ENCODE data around the gene TRIM7.
A peak's percentile ranks its signal among the peaks of the same experiment; 100 is the strongest.
"Not testable (repeated sequence)": the region's sequence is repeated elsewhere in the genome, so short reads cannot be mapped to it uniquely, and the experiment has no call there.

TRIM7 gene

DNA sequence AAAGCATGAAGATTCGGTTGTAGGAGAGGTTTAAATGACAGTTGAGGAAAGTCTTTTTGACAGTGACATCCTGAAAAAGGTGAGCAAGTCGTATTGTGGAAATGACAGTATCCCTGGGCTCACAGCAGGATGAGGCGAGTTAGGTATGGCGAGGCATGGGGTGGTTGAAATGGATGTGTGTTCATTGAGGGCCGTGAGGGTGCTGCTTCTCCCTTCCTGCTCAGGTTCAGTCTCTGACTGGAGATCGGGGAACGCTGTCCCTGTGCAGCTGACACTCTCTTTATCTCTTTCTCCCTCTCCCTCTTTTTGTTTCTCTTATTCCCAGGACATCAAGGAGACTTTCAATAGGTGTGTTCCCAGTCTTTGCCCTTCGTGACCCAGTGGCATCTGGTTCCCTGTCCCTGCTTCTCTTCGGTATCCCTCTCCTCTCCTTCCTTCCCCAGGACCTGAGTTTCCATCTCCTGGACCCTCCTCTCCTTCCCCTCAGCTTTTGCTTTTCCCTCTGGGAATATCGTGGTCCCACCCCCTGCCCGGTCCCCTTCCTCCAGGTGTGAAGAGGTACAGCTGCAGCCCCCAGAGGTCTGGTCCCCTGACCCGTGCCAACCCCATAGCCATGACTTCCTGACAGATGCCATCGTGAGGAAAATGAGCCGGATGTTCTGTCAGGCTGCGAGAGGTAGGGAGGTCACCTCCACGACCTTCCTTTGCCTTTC, 28.2 kb upstream of the TRIM7 start:
- DNase-seq (ENCODE audit: low spot score) = no peak

DNA sequence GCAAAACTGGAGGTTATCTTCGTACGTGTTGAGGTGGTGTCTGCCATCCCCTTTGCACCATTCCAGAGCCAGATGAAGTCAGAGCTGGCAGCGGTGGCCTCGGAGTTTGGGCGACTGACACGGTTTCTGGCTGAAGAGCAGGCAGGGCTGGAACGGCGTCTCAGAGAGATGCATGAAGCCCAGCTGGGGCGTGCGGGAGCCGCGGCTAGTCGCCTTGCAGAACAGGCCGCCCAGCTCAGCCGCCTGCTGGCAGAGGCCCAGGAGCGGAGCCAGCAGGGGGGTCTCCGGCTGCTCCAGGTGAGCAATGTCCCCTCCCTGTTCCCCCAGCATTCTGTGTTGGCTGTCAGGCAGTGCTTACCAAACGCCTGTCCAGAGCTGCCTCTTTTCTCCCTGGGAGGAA, 27.6 kb upstream of the TRIM7 start:
- DNase-seq (ENCODE audit: low spot score) = no peak

DNA sequence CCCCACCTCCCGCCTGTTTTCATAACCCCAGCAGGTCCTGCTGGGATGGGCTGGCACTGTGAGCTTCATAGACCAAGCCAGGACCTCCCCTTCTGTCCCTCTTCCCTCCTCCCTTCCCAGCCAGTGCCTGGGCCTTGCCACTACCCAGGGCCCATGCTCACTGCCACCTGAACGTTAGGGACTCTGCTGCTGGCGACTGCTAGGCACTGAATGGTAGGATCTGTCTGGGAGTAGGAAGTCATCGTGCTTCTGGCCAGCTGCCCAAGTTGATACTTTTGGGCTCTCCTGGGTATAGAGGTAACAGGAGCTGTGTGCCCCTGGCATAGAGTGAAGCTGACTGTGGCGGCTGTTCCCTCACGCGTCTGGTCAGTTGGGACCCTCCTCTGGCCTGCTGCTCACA, 26.4 kb upstream of the TRIM7 start:
- no peak for DNase-seq (ENCODE audit: low spot score)

DNA sequence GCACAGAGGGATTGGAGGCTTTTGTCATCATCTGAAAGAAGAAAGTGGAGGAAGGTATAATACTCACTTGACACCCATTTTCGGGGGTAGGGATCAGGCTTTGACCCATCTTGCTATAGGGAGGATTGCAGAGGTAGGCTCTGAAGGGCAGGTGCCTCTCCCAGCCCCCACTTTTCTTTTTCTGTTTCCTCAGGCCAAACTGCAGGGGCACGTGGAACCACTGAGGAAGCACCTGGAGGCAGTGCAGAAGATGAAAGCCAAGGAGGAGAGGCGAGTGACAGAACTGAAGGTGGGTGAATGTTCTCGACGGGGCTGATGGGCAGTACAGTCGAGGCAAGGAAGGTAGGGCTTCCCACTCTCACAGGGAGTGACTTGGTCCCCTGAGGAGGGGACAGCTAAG, 25.6 kb upstream of the TRIM7 start:
- no peak for DNase-seq (ENCODE audit: low spot score)

DNA sequence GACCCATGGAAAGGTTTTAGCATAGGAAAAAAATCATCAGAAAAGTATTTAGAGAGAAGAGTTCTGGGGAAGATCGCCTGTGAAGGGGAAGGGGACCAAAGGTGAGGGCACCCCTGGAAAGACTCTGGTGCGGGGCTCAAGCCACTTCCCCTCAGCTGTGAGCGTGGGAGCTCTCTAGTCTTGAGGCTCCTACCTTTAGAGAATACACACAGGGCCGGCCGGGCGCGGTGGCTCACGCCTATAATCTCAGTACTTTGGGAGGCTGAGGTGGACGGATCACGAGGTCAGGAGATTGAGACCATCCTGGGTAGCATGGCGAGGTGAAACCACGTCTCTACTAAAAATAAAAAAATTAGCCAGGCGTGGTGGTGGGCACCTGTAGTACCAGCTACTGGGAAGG, 25.0 kb upstream of the TRIM7 start:
- no peak for DNase-seq (ENCODE audit: low spot score)

DNA sequence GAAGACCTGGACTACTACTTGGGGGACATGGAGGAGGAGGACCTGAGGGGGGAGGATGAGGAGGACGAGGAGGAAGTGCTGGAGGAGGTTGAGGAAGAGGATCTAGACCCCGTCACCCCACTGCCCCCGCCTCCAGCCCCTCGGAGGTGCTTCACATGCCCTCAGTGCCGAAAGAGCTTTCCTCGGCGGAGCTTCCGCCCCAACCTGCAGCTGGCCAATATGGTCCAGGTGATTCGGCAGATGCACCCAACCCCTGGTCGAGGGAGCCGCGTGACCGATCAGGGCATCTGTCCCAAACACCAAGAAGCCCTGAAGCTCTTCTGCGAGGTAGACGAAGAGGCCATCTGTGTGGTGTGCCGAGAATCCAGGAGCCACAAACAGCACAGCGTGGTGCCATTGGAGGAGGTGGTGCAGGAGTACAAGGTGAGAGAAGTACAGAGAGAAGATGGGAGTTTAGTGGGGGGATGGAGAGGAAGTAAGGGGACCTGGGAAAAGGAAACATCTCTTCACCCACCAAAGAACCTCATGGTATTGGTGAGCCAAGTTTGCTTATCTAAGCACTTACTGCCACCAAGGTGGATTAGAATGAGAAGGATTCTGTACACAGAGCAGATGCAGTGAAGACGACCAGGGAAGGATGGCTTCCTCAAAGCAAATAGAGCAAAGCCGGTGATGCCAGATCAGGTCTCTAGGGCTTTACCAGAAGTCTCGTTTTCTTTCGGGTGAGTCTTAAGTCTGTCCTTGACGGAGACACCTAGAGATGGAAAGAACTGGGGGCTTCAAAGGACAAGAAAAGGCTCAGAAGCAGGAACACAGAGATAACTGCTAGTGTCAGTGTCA, 19.6 kb upstream of the TRIM7 start:
- DNase-seq (ENCODE audit: low spot score) = no peak

DNA sequence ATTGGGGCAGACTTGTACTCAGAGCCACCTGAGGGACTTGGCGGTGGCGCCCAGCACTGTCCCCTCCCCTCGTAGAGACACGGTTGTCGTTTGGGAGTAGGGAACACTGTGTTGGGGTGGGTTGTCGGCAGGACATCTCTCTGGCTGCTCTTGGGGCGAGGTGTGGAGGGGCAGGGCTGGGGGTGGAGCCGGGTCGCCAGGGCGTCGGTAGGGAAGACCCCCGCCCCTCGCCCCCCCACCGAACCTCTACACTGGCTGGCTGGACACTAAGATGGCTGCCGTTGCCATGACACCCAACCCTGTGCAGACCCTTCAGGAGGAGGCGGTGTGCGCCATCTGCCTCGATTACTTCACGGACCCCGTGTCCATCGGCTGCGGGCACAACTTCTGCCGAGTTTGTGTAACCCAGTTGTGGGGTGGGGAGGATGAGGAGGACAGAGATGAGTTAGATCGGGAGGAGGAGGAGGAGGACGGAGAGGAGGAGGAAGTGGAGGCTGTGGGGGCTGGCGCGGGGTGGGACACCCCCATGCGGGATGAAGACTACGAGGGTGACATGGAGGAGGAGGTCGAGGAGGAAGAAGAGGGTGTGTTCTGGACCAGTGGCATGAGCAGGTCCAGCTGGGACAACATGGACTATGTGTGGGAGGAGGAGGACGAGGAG, 18.9 kb upstream of the TRIM7 start:
- DNase-seq (ENCODE audit: low spot score) = peak; percentile 80

DNA sequence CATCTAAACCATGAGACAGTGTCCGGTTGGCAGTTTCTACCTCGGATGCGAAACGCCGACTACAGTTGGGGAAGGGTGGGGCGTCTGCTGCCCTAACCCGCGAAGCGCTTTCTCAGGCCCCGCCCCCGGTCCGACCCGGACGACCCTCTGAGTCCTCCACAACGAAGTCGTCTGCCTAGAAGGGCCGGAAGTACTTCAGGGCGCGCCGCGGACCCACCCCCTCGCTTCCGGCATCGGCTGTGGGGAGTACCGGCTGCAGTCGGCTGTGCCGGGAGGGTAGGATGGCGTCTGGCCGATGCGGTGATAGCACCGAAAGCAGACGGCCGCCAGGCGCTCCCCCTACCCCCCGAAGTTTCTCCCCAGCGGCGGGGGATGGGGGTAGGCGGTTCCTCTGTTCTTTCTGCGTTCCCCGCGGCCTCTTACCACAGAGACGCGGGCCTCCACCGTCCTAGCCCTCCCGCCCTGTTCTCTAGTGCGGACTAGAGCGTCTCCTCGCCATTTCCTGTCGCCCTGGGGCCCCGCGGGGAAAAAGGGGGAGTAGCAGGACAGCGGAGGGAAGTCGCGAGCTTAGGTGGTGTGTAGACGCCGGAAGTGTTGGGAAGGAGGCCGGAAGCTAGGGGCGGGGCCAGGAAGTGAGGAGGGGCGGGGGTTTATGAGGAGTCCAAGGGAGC, 18.2 kb upstream of the TRIM7 start, which contains the start of gene TRIM41:
Gene TRIM41, plus strand, starts transcription at position 224 of the 671 bp plus-strand sequence. CDS start 719 bp downstream, outside the sequence.
- DNase-seq (ENCODE audit: low spot score) = peak; percentile 81

DNA sequence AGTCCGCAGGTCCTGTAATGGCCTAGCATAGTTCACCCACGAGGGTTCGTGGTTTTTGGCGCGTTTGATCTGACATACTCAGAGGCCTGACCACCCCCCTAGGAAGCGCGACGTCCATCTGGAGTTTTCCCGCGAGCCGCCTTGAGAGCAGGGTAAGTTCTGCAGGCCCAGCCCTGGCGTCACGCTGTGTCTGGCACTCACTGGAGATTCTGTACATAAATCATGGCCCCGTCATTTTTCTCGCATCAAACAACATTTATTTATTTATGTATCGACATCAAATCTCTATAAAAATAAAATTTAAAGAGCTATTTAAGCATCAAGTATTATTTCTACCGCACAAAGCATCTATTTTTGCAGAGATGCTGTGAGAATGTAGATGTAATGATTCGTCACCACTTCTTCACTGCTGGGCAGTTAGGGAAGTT, 17.6 kb upstream of the TRIM7 start:
- no peak for DNase-seq (ENCODE audit: low spot score)

DNA sequence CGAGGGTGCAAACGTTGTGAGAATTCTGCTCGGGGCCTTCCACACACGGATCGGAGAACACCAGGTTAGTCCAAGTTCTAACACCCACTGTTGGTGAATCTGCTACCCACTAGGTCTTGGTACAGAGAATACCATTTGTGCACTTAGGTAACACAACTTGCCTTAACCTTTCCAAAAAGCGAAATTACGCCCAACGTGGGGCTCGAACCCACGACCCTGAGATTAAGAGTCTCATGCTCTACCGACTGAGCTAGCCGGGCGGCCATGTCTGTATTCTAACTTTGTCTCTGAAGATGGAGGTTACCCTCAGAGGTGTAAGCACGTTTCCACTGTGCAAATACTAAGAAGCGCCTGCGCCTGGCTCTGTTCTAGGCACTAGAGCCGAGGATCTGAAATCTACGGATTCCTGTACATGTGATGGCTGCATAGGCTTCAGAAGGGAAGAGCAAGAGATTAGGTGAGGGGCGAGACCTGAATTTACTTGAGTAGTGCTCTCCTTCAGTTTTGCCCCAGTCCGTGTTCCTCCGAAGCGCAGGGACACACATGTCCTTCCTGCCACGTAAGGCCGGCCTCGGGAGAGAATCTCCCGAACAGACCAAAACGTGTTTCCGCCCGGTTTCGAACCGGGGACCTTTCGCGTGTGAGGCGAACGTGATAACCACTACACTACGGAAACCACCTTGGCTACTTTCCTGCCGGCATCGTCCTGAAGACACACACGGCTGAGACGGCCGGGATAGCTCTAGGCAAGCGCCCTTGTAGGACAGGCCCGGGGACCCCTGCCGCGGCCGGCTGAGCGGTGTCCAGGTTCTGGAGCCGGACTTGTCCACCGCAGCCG, 17.0 kb upstream of the TRIM7 start:
- DNase-seq (ENCODE audit: low spot score) = no peak

DNA sequence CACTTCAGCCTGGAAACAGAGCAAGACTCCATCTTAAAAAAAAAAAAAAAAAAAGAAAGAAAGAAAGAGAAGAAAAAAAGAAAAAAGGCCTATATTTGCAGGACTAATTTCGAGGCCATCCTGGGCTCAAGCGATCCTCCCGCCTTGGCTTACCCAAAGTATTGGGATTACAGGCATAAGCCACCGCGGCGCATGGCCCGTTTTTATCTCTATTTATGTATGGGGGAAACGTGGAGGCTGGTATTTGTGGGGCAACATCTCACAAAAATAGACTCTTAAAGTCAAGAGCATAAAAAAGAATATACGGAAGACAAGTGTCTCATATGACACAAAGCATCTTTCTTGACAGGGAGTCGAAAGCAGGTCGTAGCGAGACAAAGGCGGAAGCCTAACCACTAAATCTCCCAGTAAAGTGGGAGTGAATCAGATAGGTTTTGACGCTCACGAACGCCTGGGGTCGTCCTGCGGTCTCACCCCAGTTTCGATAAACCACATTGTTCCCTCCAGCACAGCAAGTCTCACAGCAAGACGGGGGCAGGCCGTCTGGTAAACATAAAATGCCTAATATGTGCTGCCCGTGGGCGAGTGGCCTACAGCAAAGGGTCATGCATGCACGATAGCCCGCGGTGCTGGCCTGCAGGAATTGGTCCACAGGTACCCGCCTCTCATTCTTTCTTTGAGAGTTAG, 16.3 kb upstream of the TRIM7 start:
- DNase-seq (ENCODE audit: low spot score) = no peak

DNA sequence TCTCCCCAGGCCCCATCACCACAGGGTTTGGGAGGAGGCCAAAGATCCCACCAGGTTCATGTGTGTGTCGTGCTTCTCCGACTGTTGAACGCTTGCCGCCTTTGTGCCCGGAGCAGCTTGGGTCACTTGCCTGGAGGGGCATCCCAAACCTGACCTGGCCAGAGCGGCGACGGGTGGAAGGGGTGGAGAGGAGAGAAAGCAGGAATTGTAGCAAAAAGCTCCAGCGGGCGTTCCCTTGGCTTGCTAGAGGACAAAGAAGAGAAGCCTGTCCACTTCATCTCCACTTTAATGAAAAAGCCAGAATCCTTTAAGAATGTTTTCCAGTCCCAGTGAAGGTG, 15.2 kb upstream of the TRIM7 start:
- no peak for DNase-seq (ENCODE audit: low spot score)

DNA sequence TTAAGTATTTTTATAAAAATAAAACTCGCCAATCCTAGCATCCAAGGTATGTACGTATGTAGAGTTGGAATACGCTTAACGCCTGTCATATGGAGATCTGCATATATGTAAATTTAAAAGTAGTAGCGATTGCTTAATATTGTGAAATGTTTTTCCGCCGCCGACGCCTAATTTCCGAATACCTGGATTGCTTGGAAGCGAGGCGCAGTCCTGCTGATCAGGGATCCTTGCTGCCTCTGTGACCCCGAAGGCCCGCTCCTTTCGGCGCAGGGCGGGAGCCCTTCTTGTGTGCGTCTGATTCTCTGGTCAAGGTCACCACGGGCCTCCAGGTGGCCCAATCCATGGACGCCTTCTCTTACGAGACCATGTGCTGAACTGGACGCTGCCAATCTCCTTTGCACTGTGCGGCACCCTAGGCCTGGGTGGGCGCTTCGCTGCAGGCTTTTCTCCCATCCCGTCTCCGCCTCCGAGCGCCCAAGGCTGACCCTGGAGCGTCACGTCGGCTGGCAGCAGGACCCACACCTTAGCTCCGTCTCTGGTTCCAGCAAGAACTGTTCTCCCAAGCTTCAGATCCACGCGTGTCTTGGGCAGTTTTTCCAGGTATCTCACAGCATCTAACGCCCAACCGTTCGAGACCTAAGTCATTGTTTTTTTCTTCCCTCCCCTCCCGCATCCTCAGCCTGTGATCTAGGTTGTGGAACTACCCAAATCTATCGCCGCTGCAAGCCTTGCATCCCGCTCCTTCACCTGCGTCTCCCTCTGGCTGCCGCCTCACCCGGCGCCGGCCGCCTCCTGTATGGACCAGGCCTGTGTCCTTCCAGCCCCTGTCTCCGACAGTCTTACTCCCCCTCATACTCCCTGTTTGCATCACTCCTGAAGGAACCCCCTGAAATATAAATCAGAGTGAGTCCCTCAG, 14.5 kb upstream of the TRIM7 start:
- DNase-seq (ENCODE audit: low spot score) = no peak

DNA sequence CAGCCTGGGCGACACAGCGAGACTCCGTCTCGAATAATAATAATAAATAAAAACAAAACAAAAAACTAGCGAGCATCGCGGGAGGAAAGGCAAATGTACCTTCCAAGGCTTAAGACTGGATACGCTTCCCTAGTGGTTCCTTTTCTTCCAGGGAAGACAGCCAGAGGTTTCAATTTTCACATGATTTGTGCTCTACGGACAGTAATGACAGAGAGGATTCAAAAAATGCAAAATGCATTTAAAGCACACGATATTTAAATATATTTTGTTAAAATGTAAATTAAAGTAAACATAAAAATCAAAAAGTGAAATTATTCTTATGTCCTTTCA, 13.8 kb upstream of the TRIM7 start:
- DNase-seq (ENCODE audit: low spot score) = no peak

DNA sequence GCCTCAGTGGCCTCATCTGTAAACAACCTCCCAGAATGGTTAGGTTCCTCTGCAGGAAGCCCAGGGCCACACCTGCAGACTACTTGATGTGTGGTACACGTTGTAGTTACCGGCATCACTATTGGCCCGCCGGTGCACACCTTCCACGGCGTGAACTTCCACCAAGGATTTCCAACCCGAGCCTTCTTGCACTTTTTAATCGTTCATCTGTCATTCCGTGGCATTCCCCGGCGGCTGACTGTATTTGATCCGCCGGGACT, 12.7 kb upstream of the TRIM7 start:
- DNase-seq (ENCODE audit: low spot score) = no peak

DNA sequence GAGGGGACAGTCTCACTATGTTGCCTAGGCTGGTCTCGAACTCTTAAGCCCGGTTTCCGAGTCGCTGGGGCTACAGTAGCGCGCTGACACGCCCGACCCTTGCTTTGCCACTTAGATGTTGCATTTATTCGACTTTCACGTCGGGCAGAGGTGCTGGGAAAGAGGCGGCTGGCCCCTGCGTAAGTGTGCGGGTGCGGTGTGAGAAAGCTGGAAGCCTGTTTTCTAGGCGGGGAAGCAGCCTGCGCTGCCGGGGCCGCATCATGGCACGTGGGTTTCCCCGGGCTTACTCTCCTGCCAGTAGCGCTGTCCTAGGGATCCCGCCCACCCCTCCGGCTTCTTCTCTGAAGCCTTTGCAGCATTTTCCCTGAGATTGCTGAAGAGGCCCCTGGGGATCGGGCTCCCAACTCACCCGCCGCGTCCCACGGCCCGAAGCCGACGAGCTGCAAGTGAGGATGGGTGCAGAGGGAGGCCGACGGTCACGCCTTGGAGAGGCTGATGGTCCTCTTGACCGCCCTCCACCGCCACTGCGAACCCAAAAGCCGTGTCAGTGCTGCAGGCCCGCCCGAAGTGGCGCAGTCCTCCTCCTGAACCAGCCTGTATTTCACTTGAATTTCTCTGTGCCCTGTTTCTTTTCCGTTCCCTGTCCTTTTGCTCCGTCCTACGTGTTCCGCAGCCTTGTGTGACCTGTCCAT, 12.3 kb upstream of the TRIM7 start:
- DNase-seq (ENCODE audit: low spot score) = peak; percentile 23

DNA sequence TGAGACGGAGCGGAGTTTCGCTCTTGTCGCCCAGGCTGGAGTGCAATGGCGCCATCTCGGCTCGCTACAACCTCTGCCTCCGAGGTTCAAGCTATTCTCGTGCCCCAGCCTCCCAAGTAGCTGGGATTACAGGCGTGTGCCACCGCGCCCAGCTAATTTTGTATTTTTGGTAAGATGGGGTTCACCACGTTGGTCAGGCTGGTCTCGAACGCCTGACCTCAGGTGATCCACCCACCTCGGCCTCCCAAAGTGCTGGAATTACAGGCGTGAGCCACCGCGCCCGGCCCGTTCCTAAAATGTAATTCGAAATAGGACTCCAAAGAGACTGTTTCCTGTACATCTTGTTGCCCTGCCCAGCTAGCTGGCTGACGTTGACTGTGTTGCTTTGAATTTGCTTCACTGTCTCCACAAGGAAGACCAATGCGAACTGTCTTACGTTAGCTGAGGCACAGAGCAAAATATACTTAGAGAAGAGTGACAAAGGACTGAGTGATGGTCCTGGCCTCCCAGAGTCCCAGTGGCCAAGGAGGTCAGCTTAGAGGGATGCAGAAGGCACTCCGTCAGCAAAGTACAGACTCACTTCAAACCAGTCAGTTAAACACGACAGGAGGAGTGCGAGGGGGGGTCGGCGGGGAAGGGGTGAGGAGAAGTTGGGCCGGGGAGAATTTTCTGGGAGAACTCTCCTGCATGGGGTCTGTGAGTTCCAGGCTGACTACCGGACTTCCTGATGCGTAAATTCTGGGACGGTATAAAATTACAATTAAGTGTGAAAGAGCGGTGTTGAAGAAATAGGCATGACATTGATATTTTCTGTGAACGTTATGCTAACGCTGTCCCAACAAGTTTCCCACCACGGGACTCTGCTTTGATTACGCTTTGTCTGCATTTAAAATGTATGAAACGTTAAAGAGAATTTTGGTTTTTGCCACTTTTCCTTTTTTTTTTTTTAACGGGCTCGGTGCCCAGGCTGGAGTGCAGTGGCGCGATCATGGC, 11.3 kb upstream of the TRIM7 start:
- DNase-seq (ENCODE audit: low spot score) = no peak

DNA sequence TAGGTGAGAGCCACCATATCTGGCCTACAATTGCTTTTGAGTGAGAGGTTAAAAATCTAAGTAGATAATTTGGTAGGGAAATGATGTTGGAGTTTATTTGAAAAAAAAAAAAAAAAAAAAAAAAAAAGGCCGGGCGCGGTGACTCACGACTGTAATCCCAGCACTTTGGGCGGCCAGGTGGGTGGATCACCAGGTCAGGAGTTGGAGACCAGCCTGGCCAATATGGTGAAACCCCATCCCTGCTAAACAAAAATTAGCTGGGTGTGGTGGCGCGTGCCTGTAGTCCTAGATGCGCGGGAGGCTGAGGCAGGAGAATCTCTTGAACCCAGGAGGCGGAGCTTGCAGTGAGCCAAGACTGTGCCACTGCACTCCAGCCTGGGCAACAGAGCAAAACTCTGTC, 9.3 kb upstream of the TRIM7 start:
- DNase-seq (ENCODE audit: low spot score) = not testable (repeated sequence)

All from iPS-NIHi11 (cell line).